IPS-20b (cell line): ENCODE data around the gene IZUMO2.

ENCODE experiments used
- H3K27ac ChIP-seq: one replicate; pipeline ENCODE4 v1.5.1; 2013; ENCODE audit warnings: low read length
- H3K27me3 ChIP-seq: 2 replicates; pipeline ENCODE4 v1.6.1; 2013; ENCODE audit warnings: mild to moderate bottlenecking, low read length, inconsistent platforms; ENCODE audit not compliant: insufficient read depth
- H3K36me3 ChIP-seq: 2 replicates; pipeline ENCODE4 v1.6.1; 2013; ENCODE audit warnings: low read depth, mild to moderate bottlenecking, inconsistent platforms, low read length, moderate library complexity; ENCODE audit not compliant: insufficient read depth
- H3K4me1 ChIP-seq: 2 replicates; pipeline ENCODE4 v1.6.1; 2013; ENCODE audit warnings: mild to moderate bottlenecking, control low read depth, inconsistent platforms, low read length, moderate library complexity; ENCODE audit not compliant: insufficient read depth
- H3K4me3 ChIP-seq: 2 replicates; pipeline ENCODE4 v1.5.1; 2013; ENCODE audit warnings: mild to moderate bottlenecking, low read length, inconsistent platforms
- H3K9ac ChIP-seq: 2 replicates; pipeline ENCODE4 v1.6.1; 2013; ENCODE audit warnings: low read depth, mild to moderate bottlenecking, inconsistent platforms, low read length, moderate library complexity
- H3K9me3 ChIP-seq: 2 replicates; pipeline ENCODE4 v1.6.1; 2013; ENCODE audit warnings: mild to moderate bottlenecking, low read depth, low read length, inconsistent platforms; ENCODE audit not compliant: insufficient read depth

IZUMO2 gene

DNA sequence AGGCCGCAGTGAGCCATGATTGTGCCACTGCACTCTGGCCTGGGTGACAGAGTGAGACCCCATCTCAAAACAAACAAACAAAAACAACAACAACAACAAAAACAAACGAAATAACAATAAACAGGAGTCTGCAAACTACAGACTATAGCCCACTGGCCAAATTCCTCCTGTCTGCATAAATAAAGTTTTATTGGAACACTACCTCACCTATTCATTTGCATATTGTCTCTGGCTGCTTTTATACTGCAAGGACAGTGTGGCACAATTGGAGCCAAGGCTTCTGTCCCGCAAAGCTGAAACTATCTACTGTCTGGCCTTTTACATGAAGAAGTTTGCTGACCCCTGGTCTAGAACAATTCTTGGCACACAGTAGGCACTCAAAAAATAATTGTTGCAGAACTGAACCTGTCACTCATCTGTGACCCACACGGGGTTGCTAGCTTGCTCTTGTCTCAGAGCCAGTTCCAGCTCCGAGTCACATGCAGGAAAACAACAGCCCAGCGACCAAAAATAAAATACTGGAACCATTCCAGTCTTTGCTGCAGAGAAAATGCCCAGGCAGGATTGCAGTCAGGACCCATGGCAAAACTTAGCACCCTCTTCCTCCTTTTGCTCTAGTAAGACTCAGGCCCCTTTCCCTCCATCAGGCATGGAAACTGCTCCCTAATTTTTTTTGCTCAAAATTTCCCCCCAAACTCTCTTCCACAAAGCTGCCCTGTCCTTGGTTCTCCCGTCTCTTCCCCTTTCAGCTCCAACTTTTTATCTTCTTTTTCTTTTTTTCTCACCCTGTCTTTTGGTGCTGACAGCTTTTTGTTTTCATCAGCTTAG lies 35.6 kb upstream of the IZUMO2 start:
- no peak overlapping the region for H3K27ac ChIP-seq
- no peak overlapping the region for H3K4me3 ChIP-seq
- H3K36me3 ChIP-seq: no peaks in the 10 kb centered on the region
- H3K4me1 ChIP-seq: no peaks in the 10 kb centered on the region
- no peaks in the 10 kb centered on the region for H3K27me3 ChIP-seq
- H3K9me3 ChIP-seq: peaks cover 94% of the 10 kb centered on the region
- H3K9ac ChIP-seq: no peak overlapping the region

GRCh38 chr19:50197348-50197747 lies 34.3 kb upstream of the IZUMO2 start:
- Histone ChIP-seq H3K9me3 (peaks cover 92% of the 10 kb centered on the region), H3K36me3 (no peaks in the 10 kb centered on the region), H3K27ac (no peak overlapping the region), H3K4me1 (no peaks in the 10 kb centered on the region), H3K4me3 (no peak overlapping the region), H3K27me3 (no peaks in the 10 kb centered on the region), H3K9ac (no peak overlapping the region)

GRCh38 chr19:50196322-50196932 lies 33.3 kb upstream of the IZUMO2 start:
- H3K9me3 ChIP-seq: peaks cover 88% of the 10 kb centered on the region
- H3K4me3 ChIP-seq: no peak overlapping the region
- no peaks in the 10 kb centered on the region for H3K27me3 ChIP-seq
- H3K27ac ChIP-seq: no peak overlapping the region
- no peaks in the 10 kb centered on the region for H3K36me3 ChIP-seq
- no peaks in the 10 kb centered on the region for H3K4me1 ChIP-seq
- H3K9ac ChIP-seq: no peak overlapping the region

- Histone ChIP-seq H3K9me3 (peaks cover 88% of the 10 kb centered on the region), H3K27ac (no peak overlapping the region), H3K4me3 (no peak overlapping the region), H3K36me3 (no peaks in the 10 kb centered on the region), H3K9ac (no peak overlapping the region), H3K27me3 (no peaks in the 10 kb centered on the region), H3K4me1 (no peaks in the 10 kb centered on the region)
Observed at GRCh38 chr19:50195224-50195623, 32.1 kb upstream of the IZUMO2 start.

- Histone ChIP-seq H3K4me3 (no peak overlapping the region), H3K4me1 (no peaks in the 10 kb centered on the region), H3K27me3 (no peaks in the 10 kb centered on the region), H3K9me3 (peaks cover 87% of the 10 kb centered on the region), H3K27ac (no peak overlapping the region), H3K36me3 (no peaks in the 10 kb centered on the region), H3K9ac (no peak overlapping the region)
Observed at GRCh38 chr19:50192463-50193211, 29.6 kb upstream of the IZUMO2 start.

DNA sequence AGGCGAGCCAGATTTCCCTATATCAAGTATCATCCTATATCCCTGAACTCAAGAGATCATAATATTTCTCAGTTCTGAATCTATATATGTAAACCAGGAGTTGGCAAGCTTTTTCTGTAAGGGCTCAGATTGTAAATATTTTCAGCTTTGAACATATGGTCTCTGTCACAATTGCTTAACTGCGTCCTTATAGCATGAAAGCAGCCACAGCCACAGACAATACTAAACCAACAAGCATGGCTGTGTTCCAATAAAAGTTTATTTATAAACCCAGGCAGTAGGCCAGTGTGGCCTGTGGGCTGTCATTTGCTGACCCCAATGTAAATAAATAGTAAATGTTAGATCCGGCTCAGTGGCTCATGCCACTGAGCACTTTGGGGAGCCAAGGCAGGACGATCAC lies 28.1 kb upstream of the IZUMO2 start:
- no peak overlapping the region for H3K9ac ChIP-seq
- H3K4me1 ChIP-seq: no peaks in the 10 kb centered on the region
- no peak overlapping the region for H3K27ac ChIP-seq
- H3K4me3 ChIP-seq: no peak overlapping the region
- H3K9me3 ChIP-seq: peaks cover 78% of the 10 kb centered on the region
- H3K27me3 ChIP-seq: no peaks in the 10 kb centered on the region
- no peaks in the 10 kb centered on the region for H3K36me3 ChIP-seq

- Histone ChIP-seq H3K36me3 (no peaks in the 10 kb centered on the region), H3K4me3 (no peak overlapping the region), H3K27ac (no peak overlapping the region), H3K27me3 (no peaks in the 10 kb centered on the region), H3K9me3 (peaks cover 77% of the 10 kb centered on the region), H3K4me1 (no peaks in the 10 kb centered on the region), H3K9ac (no peak overlapping the region)
Observed at GRCh38 chr19:50190439-50190891, 27.4 kb upstream of the IZUMO2 start.

DNA sequence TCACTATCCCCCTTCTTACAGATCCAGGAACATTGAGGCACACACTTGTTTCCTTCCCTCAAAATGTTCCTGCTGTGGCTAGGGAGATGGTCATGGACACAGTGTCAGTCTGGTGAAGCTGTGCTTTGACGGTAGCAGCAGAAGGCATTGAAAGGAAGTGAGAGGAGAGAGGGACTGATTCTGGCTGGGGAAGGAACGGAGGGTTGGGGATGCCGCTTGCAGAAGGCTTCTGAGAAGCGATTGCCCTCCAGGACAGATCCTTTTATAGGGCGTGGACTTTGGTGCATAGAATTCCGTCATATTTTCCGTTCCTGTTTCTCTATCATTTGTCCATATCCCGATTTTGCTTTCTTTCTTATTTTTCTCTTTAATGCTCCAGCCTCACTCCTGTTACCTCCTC lies 26.2 kb upstream of the IZUMO2 start:
- Histone ChIP-seq H3K36me3 (no peaks in the 10 kb centered on the region), H3K9ac (no peak overlapping the region), H3K4me1 (no peaks in the 10 kb centered on the region), H3K27me3 (no peaks in the 10 kb centered on the region), H3K27ac (no peak overlapping the region), H3K4me3 (no peak overlapping the region), H3K9me3 (peaks cover 73% of the 10 kb centered on the region)

DNA sequence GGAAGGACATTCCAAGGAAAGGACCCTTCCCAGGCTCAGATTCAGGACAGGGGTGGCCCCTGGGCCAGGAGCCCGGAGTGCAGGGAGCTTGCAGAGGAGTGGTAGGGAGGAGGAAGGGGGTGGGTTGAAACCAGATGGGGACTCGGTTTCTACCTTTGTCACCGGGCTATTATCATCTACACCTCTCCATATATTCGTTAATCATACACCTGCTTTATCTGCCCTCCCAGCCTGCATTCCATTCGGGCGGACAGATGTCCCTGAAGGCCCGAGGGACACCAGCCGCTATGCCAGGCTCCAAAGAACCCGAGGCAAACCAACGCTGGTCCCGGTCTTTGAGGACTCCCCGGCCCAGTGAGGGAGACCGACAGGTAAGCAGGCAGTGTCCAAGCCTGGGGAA lies 24.9 kb upstream of the IZUMO2 start:
- no peak overlapping the region for H3K27ac ChIP-seq
- no peak overlapping the region for H3K9ac ChIP-seq
- no peak overlapping the region for H3K4me3 ChIP-seq
- peaks cover 69% of the 10 kb centered on the region for H3K9me3 ChIP-seq
- no peaks in the 10 kb centered on the region for H3K27me3 ChIP-seq
- H3K4me1 ChIP-seq: no peaks in the 10 kb centered on the region
- no peaks in the 10 kb centered on the region for H3K36me3 ChIP-seq

- Histone ChIP-seq H3K9ac (no peak overlapping the region), H3K4me3 (no peak overlapping the region), H3K27me3 (no peaks in the 10 kb centered on the region), H3K4me1 (no peaks in the 10 kb centered on the region), H3K27ac (no peak overlapping the region), H3K36me3 (no peaks in the 10 kb centered on the region), H3K9me3 (peaks cover 69% of the 10 kb centered on the region)
Observed at GRCh38 chr19:50184196-50184595, 21.1 kb upstream of the IZUMO2 start.

- Histone ChIP-seq H3K27me3 (no peaks in the 10 kb centered on the region), H3K9ac (no peak overlapping the region), H3K4me1 (no peaks in the 10 kb centered on the region), H3K27ac (no peak overlapping the region), H3K9me3 (peaks cover 66% of the 10 kb centered on the region), H3K36me3 (no peaks in the 10 kb centered on the region), H3K4me3 (no peak overlapping the region)
Observed at GRCh38 chr19:50181121-50181520, 18.0 kb upstream of the IZUMO2 start.
